ENCODE measurements around the gene KRTAP12-3.
"Not testable (repeated sequence)": the region's sequence is repeated elsewhere in the genome, so short reads cannot be mapped to it uniquely, and the experiment has no call there.

KRTAP12-3 gene

DNA sequence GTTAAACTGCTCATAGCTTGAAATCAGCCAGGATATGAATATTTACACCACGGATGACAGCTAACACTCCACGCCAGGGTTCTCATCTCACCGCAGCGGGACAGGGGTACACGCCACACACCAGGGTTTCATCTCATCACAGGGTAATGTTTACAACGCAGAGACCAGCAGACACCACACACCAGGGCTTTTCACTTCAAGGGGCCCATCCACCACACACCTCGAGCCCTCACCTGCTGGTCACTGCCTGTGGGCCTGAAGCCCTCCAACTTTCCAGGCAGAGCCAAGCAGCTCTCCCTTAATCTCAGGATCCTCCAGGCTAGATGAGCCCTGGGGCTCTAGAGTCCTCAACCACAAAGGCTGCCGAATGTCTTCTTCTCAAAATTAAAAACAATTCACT is 37.9 kb downstream of the KRTAP12-3 start:
- no peak overlapping the region for H3K27ac ChIP-seq (ENCODE audit: low read length)
- H3K36me3 ChIP-seq (ENCODE audit: control insufficient read depth, insufficient read depth, low read length), result no peaks in the 10 kb centered on the region
- no peak overlapping the region for H3K4me3 ChIP-seq (ENCODE audit: low read length)
- DNase-seq (ENCODE audit: low read depth, low spot score), result no peak
- H3K4me1 ChIP-seq (ENCODE audit: control insufficient read depth, insufficient read depth, low read length), result peaks cover 8% of the 10 kb centered on the region
- no peaks in the 10 kb centered on the region for H3K27me3 ChIP-seq (ENCODE audit: control insufficient read depth, insufficient read depth, low read length)
- WGBS (ENCODE audit: insufficient coverage, insufficient read length), result no CpG with 5 or more reads among the region's 8 CpGs
- H3K9me3 ChIP-seq (ENCODE audit: control insufficient read depth, insufficient read depth, low read length), result no peaks in the 10 kb centered on the region

DNA sequence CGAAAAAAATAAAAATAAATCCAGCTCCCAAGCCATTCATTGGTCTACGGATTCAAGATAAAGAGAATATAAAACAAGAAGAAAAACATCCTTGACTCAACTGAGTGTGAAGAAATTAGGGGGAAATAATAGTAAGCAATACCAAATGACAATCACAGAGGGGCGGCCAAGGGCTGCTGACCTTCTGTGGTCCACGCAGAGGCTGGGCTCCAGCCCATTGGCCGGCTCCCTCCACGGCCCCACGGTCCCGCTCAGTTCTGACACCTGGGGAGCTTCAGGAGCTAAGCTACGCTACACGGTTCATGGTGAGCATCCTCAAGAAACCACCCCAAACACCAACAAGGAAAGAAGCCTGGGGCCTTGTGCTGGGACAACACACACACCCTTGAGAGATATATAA is 38.8 kb downstream of the KRTAP12-3 start:
- no peak overlapping the region for H3K4me3 ChIP-seq (ENCODE audit: low read length)
- H3K27ac ChIP-seq (ENCODE audit: low read length), result no peak overlapping the region
- WGBS (ENCODE audit: insufficient coverage, insufficient read length), result no CpG with 5 or more reads among the region's 10 CpGs
- no peaks in the 10 kb centered on the region for H3K27me3 ChIP-seq (ENCODE audit: control insufficient read depth, insufficient read depth, low read length)
- H3K36me3 ChIP-seq (ENCODE audit: control insufficient read depth, insufficient read depth, low read length), result no peaks in the 10 kb centered on the region
- peaks cover 8% of the 10 kb centered on the region for H3K4me1 ChIP-seq (ENCODE audit: control insufficient read depth, insufficient read depth, low read length)
- no peak for DNase-seq (ENCODE audit: low read depth, low spot score)
- H3K9me3 ChIP-seq (ENCODE audit: control insufficient read depth, insufficient read depth, low read length), result no peaks in the 10 kb centered on the region

DNA sequence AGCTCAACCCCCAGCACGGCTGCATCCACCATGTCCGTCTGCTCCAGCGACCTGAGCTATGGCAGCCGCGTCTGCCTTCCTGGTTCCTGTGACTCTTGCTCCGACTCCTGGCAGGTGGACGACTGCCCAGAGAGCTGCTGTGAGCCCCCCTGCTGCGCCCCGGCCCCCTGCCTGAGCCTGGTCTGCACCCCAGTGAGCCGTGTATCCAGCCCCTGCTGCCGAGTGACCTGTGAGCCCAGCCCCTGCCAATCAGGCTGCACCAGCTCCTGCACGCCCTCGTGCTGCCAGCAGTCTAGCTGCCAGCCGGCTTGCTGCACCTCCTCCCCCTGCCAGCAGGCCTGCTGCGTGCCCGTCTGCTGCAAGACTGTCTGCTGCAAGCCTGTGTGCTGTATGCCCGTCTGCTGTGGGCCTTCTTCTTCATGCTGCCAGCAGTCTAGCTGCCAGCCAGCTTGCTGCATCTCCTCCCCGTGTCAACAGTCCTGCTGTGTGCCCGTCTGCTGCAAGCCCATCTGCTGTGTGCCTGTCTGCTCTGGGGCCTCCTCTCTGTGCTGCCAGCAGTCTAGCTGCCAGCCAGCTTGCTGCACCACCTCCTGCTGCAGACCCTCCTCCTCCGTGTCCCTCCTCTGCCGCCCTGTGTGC is 39.6 kb downstream of the KRTAP12-3 start, which contains the start of gene KRTAP10-12:
KRTAP10-12 (plus strand) TSS at position 1 of the 639 bp plus-strand sequence; CDS start at position 31, 30 bp downstream.
- H3K4me1 ChIP-seq (ENCODE audit: control insufficient read depth, insufficient read depth, low read length); H3K36me3 ChIP-seq (ENCODE audit: control insufficient read depth, insufficient read depth, low read length); H3K9me3 ChIP-seq (ENCODE audit: control insufficient read depth, insufficient read depth, low read length); H3K27ac ChIP-seq (ENCODE audit: low read length); DNase-seq (ENCODE audit: low read depth, low spot score); H3K27me3 ChIP-seq (ENCODE audit: control insufficient read depth, insufficient read depth, low read length); H3K4me3 ChIP-seq (ENCODE audit: low read length): not testable (repeated sequence)
- no CpG with 5 or more reads among the region's 21 CpGs for WGBS (ENCODE audit: insufficient coverage, insufficient read length)

DNA sequence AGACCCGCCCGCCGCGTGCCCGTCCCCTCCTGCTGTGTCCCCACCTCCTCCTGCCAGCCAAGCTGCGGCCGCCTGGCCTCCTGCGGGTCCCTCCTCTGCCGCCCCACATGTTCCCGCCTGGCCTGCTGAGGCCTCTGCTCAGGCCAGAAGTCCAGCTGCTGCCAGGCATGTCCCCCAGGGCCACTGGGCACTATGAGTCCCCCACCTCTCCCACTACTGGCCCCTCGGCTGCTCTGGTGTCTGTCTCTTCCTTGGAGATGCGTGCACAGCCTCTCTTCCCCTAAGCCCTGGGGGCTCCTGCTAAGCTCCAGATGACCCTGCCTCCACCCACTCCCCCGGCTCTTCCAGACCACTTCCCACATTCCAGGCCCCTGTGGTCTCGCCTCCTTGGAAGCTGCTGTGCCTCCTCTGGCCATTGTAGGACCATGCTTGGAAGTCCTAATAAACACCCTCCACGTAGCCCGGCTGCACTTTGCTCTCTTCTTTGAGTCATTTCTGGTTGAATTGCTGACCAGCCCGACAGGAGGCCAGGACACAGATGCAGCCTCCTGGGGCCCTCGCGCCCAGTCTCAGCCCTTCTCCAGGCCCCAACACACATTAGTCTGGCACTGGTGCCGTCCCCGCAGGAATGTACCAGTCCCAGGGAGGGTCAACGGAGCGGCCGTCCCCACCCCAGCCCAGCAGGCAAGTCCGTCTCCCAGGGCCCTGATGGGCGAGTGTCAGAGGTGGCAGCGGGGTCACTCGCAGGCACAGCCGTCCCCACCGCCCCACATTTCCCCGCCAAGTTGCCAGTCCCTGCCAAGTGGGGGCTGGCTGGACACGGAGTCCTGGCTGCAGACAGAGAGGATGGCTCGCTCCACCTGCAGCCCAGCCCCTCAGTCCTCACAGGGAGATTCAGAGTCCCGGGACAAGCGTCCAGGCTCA is 40.3 kb downstream of the KRTAP12-3 start:
- Histone ChIP-seq H3K9me3 (ENCODE audit: control insufficient read depth, insufficient read depth, low read length) (no peaks in the 10 kb centered on the region), H3K36me3 (ENCODE audit: control insufficient read depth, insufficient read depth, low read length) (no peaks in the 10 kb centered on the region), H3K27ac (ENCODE audit: low read length) (no peak overlapping the region), H3K4me1 (ENCODE audit: control insufficient read depth, insufficient read depth, low read length) (peaks cover 14% of the 10 kb centered on the region), H3K27me3 (ENCODE audit: control insufficient read depth, insufficient read depth, low read length) (no peaks in the 10 kb centered on the region), H3K4me3 (ENCODE audit: low read length) (no peak overlapping the region)
- WGBS (ENCODE audit: insufficient coverage, insufficient read length), result no CpG with 5 or more reads among the region's 35 CpGs
- no peak for DNase-seq (ENCODE audit: low read depth, low spot score)

DNA sequence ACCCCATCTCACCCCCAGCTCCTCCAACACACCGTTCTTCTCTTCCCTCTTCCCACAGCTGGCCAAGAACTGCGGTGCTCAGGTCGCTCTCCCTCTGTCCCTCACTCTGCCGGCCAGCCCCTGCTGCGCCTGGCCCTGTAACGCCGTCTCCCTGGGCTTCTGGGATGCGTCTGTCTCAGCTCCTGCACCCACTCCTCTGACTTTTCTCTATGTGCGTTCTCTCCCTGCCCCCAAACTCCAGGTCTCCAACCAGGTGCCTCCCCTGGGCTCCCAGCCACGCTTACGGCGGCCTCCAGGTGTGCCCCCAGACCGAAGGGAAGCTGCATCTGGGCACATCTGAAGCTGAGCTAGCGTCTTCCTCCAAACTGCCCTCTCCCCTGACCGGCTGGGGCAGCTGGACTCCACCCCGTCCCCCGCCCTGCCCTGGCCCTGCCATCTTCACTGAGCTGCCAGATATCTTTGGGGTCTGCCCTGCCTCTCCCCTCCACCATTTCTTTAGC is 41.8 kb downstream of the KRTAP12-3 start:
- DNase-seq (ENCODE audit: low read depth, low spot score), result no peak
- Histone ChIP-seq H3K27ac (ENCODE audit: low read length) (no peak overlapping the region), H3K4me1 (ENCODE audit: control insufficient read depth, insufficient read depth, low read length) (peaks cover 23% of the 10 kb centered on the region), H3K9me3 (ENCODE audit: control insufficient read depth, insufficient read depth, low read length) (no peaks in the 10 kb centered on the region), H3K36me3 (ENCODE audit: control insufficient read depth, insufficient read depth, low read length) (no peaks in the 10 kb centered on the region), H3K27me3 (ENCODE audit: control insufficient read depth, insufficient read depth, low read length) (no peaks in the 10 kb centered on the region), H3K4me3 (ENCODE audit: low read length) (no peak overlapping the region)
- no CpG with 5 or more reads among the region's 17 CpGs for WGBS (ENCODE audit: insufficient coverage, insufficient read length)

DNA sequence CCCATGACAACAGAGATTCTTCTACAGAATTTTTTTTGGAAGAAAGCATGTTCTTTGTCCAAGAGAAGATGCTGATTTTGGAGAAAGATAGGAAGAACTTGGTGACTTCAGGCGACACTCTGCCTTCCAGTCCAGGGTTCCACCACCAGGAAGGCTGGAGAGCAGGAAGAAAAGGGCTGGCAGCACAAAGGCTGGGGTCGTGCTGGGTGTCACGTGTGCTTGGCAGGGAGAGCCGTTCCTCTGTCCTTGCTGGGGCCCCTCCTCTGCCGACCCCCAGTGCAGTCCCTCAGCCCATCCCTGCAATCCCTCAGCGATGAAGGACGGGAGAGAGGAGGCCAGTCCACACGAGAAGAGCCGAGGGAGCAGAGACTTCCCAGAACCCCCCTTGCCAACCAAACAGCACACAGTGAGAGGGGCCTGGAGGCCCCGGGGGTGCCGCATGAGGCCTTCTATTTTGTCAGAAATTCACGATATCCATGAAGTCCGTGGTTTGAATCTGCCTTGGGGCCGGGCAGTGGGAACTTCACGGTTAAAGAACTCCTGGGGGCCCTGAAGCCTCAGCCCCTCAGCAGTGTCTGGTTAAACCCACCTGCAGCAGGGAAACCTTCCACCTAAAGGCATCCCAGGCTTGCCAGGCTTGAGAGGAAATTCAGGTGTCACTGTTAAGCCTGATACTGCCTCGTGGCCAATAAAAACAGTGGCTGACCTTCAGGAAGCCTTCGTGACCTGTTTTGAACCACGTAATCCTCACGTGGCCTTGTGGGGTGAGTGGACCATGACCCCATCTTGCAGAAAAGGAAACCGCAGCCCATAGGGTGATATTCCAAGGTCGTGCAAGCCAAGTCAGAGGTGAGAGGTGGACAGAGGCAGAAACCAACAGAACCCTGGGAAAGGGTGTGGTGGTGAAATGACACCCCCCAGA is 42.6 kb downstream of the KRTAP12-3 start:
- Histone ChIP-seq H3K27ac (ENCODE audit: low read length) (no peak overlapping the region), H3K4me1 (ENCODE audit: control insufficient read depth, insufficient read depth, low read length) (peaks cover 23% of the 10 kb centered on the region), H3K9me3 (ENCODE audit: control insufficient read depth, insufficient read depth, low read length) (no peaks in the 10 kb centered on the region), H3K4me3 (ENCODE audit: low read length) (no peak overlapping the region), H3K36me3 (ENCODE audit: control insufficient read depth, insufficient read depth, low read length) (no peaks in the 10 kb centered on the region), H3K27me3 (ENCODE audit: control insufficient read depth, insufficient read depth, low read length) (no peaks in the 10 kb centered on the region)
- WGBS (ENCODE audit: insufficient coverage, insufficient read length), result no CpG with 5 or more reads among the region's 21 CpGs
- DNase-seq (ENCODE audit: low read depth, low spot score), result no peak

DNA sequence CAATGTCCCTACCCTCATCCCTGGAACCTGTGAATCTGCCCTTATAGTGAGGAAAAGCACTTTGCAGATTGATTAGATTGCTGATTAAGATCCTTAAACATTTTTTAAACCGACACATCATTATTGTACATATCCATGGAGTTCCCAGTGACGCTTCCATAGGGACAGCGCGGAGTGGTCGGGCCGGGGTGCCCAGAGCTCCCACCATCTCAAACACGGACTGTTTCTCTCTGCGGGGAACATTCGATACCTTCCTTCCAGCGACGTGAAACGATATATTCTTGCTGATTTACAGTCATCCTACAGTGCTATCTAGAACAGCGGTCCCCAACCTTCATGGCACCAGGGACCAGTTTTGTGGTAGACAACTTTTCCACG is 43.3 kb downstream of the KRTAP12-3 start:
- no CpG with 5 or more reads among the region's 14 CpGs for WGBS (ENCODE audit: insufficient coverage, insufficient read length)

DNA sequence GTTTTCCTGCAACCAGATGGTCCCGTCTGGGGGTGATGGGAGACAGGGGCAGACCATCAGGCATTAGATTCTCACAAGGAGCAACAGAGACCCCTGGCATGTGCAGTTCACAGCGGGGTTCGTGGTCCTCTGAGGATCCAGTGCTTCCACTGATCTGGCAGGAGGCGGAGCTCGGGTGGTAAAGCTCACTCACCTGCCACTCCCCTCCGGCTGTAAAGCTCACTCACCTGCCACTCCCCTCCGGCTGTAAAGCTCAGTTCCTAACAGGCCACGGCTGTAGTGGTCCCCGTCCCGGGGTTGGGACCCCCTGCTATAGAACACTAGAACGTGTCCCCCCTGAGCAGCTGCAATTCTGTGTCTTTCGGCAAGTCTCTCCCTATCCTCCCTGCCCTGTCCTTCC is 43.8 kb downstream of the KRTAP12-3 start:
- no peak overlapping the region for H3K27ac ChIP-seq (ENCODE audit: low read length)
- no peaks in the 10 kb centered on the region; the same call in 1 of the 2 replicates for H3K27me3 ChIP-seq (ENCODE audit: control insufficient read depth, insufficient read depth, low read length)
- no peaks in the 10 kb centered on the region for H3K9me3 ChIP-seq (ENCODE audit: control insufficient read depth, insufficient read depth, low read length)
- H3K36me3 ChIP-seq (ENCODE audit: control insufficient read depth, insufficient read depth, low read length), result no peaks in the 10 kb centered on the region
- peaks cover 27% of the 10 kb centered on the region for H3K4me1 ChIP-seq (ENCODE audit: control insufficient read depth, insufficient read depth, low read length)
- no peak for DNase-seq (ENCODE audit: low read depth, low spot score)
- no CpG with 5 or more reads among the region's 12 CpGs for WGBS (ENCODE audit: insufficient coverage, insufficient read length)
- H3K4me3 ChIP-seq (ENCODE audit: low read length), result no peak overlapping the region

More for the DNA sequence above, 43.3 kb downstream of the KRTAP12-3 start:
- no peak for DNase-seq (ENCODE audit: low read depth, low spot score)
- H3K4me3 ChIP-seq (ENCODE audit: low read length), result no peak overlapping the region
- H3K36me3 ChIP-seq (ENCODE audit: control insufficient read depth, insufficient read depth, low read length), result no peaks in the 10 kb centered on the region
- H3K9me3 ChIP-seq (ENCODE audit: control insufficient read depth, insufficient read depth, low read length), result no peaks in the 10 kb centered on the region
- H3K4me1 ChIP-seq (ENCODE audit: control insufficient read depth, insufficient read depth, low read length), result peaks cover 23% of the 10 kb centered on the region
- no peak overlapping the region for H3K27ac ChIP-seq (ENCODE audit: low read length)
- H3K27me3 ChIP-seq (ENCODE audit: control insufficient read depth, insufficient read depth, low read length), result no peaks in the 10 kb centered on the region

DNA sequence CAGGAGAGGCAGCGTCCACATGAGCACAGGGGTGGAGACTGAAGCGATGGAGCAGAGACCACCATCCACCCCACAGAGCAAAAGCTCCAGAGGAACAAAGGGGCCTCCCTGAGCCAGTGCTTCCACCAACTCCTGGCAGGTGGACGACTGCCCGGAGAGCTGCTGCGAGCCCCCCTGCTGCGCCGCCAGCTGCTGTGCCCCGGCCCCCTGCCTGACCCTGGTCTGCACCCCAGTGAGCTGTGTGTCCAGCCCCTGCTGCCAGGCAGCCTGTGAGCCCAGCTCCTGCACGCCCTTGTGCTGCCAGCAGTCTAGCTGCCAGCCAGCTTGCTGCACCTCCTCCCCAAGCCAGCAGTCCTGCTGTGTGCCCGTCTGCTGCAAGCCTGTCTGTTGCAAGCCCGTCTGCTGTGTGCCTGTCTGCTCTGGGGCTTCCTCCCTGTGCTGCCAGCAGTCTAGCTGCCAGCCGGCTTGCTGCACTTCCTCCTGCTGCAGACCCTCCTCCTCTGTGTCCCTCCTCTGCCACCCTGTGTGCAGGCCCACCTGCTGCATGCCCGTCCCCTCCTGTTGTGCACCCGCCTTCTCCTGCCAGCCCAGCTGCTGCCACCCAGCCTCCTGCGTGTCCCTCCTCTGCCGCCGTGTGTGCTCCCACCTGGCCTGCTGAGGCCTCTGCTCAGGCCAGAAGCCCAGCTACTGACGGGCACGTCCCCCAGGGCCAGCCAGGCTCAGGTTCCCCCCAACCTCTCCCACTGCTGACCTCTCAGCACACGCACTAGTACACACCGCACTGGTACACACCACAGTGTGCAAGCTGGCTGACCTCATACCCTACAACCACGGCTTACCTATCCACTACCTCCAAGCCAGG is 44.6 kb downstream of the KRTAP12-3 start:
- Histone ChIP-seq H3K27me3 (ENCODE audit: control insufficient read depth, insufficient read depth, low read length) (no peaks in the 10 kb centered on the region; the same call in 1 of the 2 replicates), H3K4me3 (ENCODE audit: low read length) (no peak overlapping the region), H3K36me3 (ENCODE audit: control insufficient read depth, insufficient read depth, low read length) (no peaks in the 10 kb centered on the region), H3K27ac (ENCODE audit: low read length) (no peak overlapping the region), H3K4me1 (ENCODE audit: control insufficient read depth, insufficient read depth, low read length) (peaks cover 27% of the 10 kb centered on the region), H3K9me3 (ENCODE audit: control insufficient read depth, insufficient read depth, low read length) (no peaks in the 10 kb centered on the region)
- WGBS (ENCODE audit: insufficient coverage, insufficient read length), result no CpG with 5 or more reads among the region's 22 CpGs
- DNase-seq (ENCODE audit: low read depth, low spot score), result no peak
